Loucy (cell line): ENCODE results near the gene CACNA1D.

Source experiments
- H2AFZ ChIP-seq: fragments of 200-600 bp; sonication (generic); 2 replicates; pipeline ENCODE4 v1.6.0; 2016; ENCODE audit warnings: antibody characterized with exemption, mild to moderate bottlenecking, low read length, moderate library complexity
- H3F3A ChIP-seq: fragments of 200-600 bp; 2 replicates; pipeline ENCODE4 v1.6.0; 2016; ENCODE audit warnings: antibody characterized with exemption, low read depth, mild to moderate bottlenecking
- H3K27me3 ChIP-seq: fragments of 200-600 bp; sonication (generic); 2 replicates; pipeline ENCODE4 v1.6.1; 2014; ENCODE audit warnings: low read length, mild to moderate bottlenecking; ENCODE audit not compliant: insufficient read depth, poor library complexity, severe bottlenecking
- H3K36me3 ChIP-seq: fragments of 200-600 bp; sonication (generic); 2 replicates; pipeline ENCODE4 v1.6.1; 2016; ENCODE audit warnings: low read length; ENCODE audit not compliant: insufficient read depth
- H3K4me1 ChIP-seq: fragments of 200-600 bp; sonication (generic); 2 replicates; pipeline ENCODE4 v1.5.1; 2014; ENCODE audit warnings: low read length, mild to moderate bottlenecking; ENCODE audit not compliant: insufficient read depth, poor library complexity, severe bottlenecking
- H3K4me2 ChIP-seq: fragments of 200-600 bp; sonication (generic); 2 replicates; pipeline ENCODE4 v1.6.0; 2014; ENCODE audit warnings: antibody characterized with exemption, low read length, low read depth, mild to moderate bottlenecking; ENCODE audit not compliant: poor library complexity, severe bottlenecking
- H3K4me3 ChIP-seq: fragments of 200-600 bp; sonication (generic); 2 replicates; pipeline ENCODE4 v1.5.1; 2014; ENCODE audit warnings: low read length, mild to moderate bottlenecking, mixed read lengths; ENCODE audit not compliant: poor library complexity, severe bottlenecking
- H3K79me2 ChIP-seq: fragments of 200-600 bp; sonication (generic); 2 replicates; pipeline ENCODE4 v1.6.1; 2014; ENCODE audit warnings: low read length; ENCODE audit not compliant: insufficient read depth
- H3K9ac ChIP-seq: fragments of 200-600 bp; sonication (generic); 2 replicates; pipeline ENCODE4 v1.6.0; 2014; ENCODE audit warnings: mild to moderate bottlenecking, low read depth, low read length, moderate library complexity; ENCODE audit not compliant: poor library complexity, severe bottlenecking
- H3K9me2 ChIP-seq: fragments of 200-600 bp; sonication (generic); replicated peaks from 2 replicates; pipeline ENCODE4 v1.6.1; 2016; ENCODE audit warnings: low read depth, low read length, mixed read lengths
- H3K9me3 ChIP-seq: fragments of 200-600 bp; sonication (generic); 2 replicates; pipeline ENCODE4 v1.6.1; 2014; ENCODE audit warnings: mild to moderate bottlenecking, antibody characterized with exemption, low read length, low read depth; ENCODE audit not compliant: insufficient read depth
- H4K20me1 ChIP-seq: fragments of 200-600 bp; sonication (generic); 2 replicates; pipeline ENCODE4 v1.6.0; 2014; ENCODE audit warnings: antibody characterized with exemption, low read length, mild to moderate bottlenecking; ENCODE audit not compliant: insufficient read depth, poor library complexity, severe bottlenecking
- EZH2phosphoT487 ChIP-seq: fragments of 200-600 bp; IDR thresholded peaks from 2 replicates; pipeline ENCODE4 v1.6.1; 2018; ENCODE audit warnings: antibody characterized with exemption, mild to moderate bottlenecking, moderate library complexity, borderline replicate concordance
- TF ChIP-seq, protein P1 (sequence below): fragments of 200-600 bp; sonication (generic); conservative IDR thresholded peaks from 2 replicates; pipeline ENCODE4 v1.5.1; 2014; ENCODE audit warnings: mild to moderate bottlenecking, antibody characterized with exemption, low read length

Gene CACNA1D

DNA sequence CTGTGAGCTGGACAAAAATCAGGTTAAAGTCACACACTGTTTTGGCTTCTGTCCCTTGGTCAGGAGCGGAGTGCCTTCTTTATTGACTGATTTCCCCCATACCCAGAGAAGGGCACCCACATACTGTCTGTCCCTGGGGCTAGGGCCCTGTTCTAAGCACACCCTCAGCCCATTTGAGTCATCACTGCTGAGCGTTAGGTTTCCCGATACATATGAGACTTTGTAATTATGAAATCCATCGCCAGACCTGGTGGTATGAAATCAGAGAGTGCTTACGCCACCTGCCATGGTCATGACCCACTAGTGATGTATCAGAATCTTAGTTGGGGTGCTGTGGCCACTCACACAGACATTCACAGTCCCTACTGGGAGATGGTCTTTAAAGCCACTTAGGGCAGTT lies 255.0 kb downstream of the CACNA1D start:
- H3K9ac ChIP-seq = no peak overlapping the region
- no peaks in the 10 kb centered on the region for H3F3A ChIP-seq
- no peaks in the 10 kb centered on the region for H3K9me3 ChIP-seq
- no peaks in the 10 kb centered on the region for H3K79me2 ChIP-seq
- peaks cover 13% of the 10 kb centered on the region for H3K4me1 ChIP-seq
- H3K36me3 ChIP-seq = no peaks in the 10 kb centered on the region
- H3K9me2 ChIP-seq = no peaks in the 10 kb centered on the region
- no peaks in the 10 kb centered on the region for H4K20me1 ChIP-seq
- no peak for TF ChIP-seq EZH2phosphoT487
- TF ChIP-seq, protein P1, sequence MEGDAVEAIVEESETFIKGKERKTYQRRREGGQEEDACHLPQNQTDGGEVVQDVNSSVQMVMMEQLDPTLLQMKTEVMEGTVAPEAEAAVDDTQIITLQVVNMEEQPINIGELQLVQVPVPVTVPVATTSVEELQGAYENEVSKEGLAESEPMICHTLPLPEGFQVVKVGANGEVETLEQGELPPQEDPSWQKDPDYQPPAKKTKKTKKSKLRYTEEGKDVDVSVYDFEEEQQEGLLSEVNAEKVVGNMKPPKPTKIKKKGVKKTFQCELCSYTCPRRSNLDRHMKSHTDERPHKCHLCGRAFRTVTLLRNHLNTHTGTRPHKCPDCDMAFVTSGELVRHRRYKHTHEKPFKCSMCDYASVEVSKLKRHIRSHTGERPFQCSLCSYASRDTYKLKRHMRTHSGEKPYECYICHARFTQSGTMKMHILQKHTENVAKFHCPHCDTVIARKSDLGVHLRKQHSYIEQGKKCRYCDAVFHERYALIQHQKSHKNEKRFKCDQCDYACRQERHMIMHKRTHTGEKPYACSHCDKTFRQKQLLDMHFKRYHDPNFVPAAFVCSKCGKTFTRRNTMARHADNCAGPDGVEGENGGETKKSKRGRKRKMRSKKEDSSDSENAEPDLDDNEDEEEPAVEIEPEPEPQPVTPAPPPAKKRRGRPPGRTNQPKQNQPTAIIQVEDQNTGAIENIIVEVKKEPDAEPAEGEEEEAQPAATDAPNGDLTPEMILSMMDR = no peak
- no peak overlapping the region for H2AFZ ChIP-seq
- no peaks in the 10 kb centered on the region for H3K27me3 ChIP-seq
- no peak overlapping the region for H3K4me3 ChIP-seq
- H3K4me2 ChIP-seq = no peak overlapping the region

DNA sequence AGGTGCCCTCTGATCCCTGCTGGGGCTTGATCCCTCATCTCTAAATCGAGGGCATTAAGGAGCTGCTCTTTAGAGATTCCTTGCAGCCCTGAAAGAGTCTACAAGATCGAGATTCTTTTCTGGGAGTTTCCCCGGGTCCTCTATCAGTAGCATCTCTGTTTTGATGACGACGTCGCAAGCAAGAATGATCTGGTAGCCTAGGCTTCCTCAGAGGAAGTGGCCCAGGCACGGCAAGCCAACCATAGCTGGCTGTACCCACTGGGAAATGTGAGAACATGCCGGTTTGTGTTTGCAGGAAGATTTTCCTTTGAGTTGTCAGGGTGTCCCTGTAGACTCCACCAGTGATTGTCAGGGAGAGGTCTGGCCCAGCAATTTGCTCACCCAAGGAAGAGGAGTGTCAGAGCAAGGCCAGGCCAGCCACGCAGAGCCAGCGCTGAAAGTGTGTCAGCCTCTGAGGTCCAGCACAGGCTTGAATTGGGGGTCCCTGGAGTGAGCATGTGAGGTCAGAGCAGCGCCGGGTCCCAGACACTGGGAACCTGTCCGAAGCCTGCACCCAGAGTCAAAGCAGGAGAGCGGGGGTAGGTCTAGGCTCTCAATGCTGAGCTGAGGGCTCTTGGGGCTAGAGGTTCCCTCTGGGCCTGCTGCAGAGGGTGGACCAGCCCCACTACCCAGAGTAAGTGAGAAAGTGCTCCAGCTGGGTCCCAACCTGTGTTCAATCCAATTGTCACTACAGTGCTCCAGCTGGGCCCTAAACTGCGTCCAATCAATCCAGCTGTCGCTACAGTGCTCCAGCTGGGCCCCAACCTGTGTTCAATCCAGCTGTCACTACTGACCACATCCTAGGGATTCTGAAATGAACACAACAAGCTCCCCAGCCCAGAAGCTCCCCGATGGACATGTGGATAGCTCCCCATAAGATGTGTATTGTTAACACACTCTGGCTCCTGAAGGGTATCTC lies 256.1 kb downstream of the CACNA1D start:
- Histone ChIP-seq H3K27me3 (no peaks in the 10 kb centered on the region), H3K9me3 (no peaks in the 10 kb centered on the region), H3K4me2 (no peak overlapping the region), H2AFZ (no peak overlapping the region), H3K9ac (no peak overlapping the region), H3K36me3 (no peaks in the 10 kb centered on the region), H3K9me2 (no peaks in the 10 kb centered on the region), H3K79me2 (no peaks in the 10 kb centered on the region), H4K20me1 (no peaks in the 10 kb centered on the region), H3K4me1 (peaks cover 13% of the 10 kb centered on the region), H3F3A (no peaks in the 10 kb centered on the region), H3K4me3 (no peak overlapping the region)
- TF ChIP-seq, protein P1 = no peak
- TF ChIP-seq EZH2phosphoT487 = no peak

DNA sequence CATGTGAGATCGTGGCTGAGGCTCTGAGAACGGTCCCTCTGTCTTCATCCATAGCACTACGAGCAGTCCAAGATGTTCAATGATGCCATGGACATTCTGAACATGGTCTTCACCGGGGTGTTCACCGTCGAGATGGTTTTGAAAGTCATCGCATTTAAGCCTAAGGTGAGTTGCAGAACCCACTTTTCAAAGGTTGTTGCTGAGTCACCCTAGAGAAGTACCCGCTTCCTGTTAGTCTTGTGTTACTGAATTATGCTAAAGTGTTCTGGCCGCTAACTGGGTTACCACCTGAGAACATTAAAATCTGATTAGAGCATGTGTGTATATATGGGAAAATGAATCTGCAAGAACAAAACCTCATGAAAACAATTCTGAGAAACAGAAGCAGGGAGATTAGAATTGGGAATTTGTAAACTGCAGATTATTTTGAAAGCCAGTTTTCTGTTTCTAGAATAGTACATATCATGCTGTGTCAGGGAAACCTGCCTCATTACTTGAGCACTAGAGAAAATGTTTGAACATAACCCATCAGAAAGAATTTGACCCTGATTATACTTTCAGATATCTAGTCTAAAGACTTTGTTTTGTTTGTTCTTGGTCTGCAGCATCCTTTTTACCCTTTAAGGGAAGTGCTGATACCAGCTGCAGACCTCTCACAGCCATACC lies 259.2 kb downstream of the CACNA1D start:
- Histone ChIP-seq H3K9ac (no peak overlapping the region), H3K36me3 (no peaks in the 10 kb centered on the region), H3K4me3 (no peak overlapping the region), H3F3A (no peaks in the 10 kb centered on the region), H3K9me3 (no peaks in the 10 kb centered on the region), H2AFZ (no peak overlapping the region), H3K79me2 (no peaks in the 10 kb centered on the region), H3K4me1 (peaks cover 13% of the 10 kb centered on the region), H3K27me3 (no peaks in the 10 kb centered on the region), H3K4me2 (peak overlapping the region; percentile 22), H4K20me1 (no peaks in the 10 kb centered on the region), H3K9me2 (no peaks in the 10 kb centered on the region)
- TF ChIP-seq, protein P1 = no peak
- TF ChIP-seq EZH2phosphoT487 = no peak
